KMS-11 (cell line): Measurements from ENCODE around the gene PLEKHM3.
"Not testable (repeated sequence)": the region's sequence is repeated elsewhere in the genome, so short reads cannot be mapped to it uniquely, and the experiment has no call there.

Experiments used
- H2AFZ ChIP-seq: fragments of 200-600 bp; sonication (generic); 2 replicates; pipeline ENCODE4 v1.6.1; 2016; ENCODE audit warnings: antibody characterized with exemption, mixed run types, low read depth
- H3K27ac ChIP-seq: fragments of 200-600 bp; sonication (generic); 2 replicates; pipeline ENCODE4 v1.6.1; 2016; ENCODE audit warnings: mild to moderate bottlenecking, mixed run types
- H3K27me3 ChIP-seq: fragments of 200-600 bp; sonication (generic); 2 replicates; pipeline ENCODE4 v1.6.1; 2017; ENCODE audit warnings: mild to moderate bottlenecking, low read depth, mixed run types, moderate library complexity; ENCODE audit not compliant: insufficient read depth
- H3K36me3 ChIP-seq: fragments of 200-600 bp; sonication (generic); 2 replicates; pipeline ENCODE4 v1.6.1; 2017; ENCODE audit warnings: mild to moderate bottlenecking, mixed run types; ENCODE audit not compliant: insufficient read depth
- H3K4me1 ChIP-seq: fragments of 200-600 bp; sonication (generic); 2 replicates; pipeline ENCODE4 v1.6.1; 2016; ENCODE audit warnings: mild to moderate bottlenecking, low read depth, mixed run types; ENCODE audit not compliant: poor library complexity, severe bottlenecking
- H3K4me2 ChIP-seq: fragments of 200-600 bp; sonication (generic); 2 replicates; pipeline ENCODE4 v1.7.0; 2016; ENCODE audit warnings: mild to moderate bottlenecking, mixed run types
- H3K4me3 ChIP-seq: fragments of 200-600 bp; sonication (generic); IDR thresholded peaks from 2 replicates; pipeline ENCODE4 v1.6.1; 2017; ENCODE audit warnings: low read depth, low read length, mixed read lengths; ENCODE audit not compliant: insufficient read depth
- H3K79me2 ChIP-seq: fragments of 200-600 bp; sonication (generic); 2 replicates; pipeline ENCODE4 v1.6.1; 2016; ENCODE audit warnings: low read depth, mixed run types; ENCODE audit not compliant: insufficient read depth
- H3K9ac ChIP-seq: fragments of 200-600 bp; sonication (generic); 2 replicates; pipeline ENCODE4 v1.6.1; 2016; ENCODE audit warnings: mild to moderate bottlenecking, mixed run types
- H4K20me1 ChIP-seq: fragments of 200-600 bp; sonication (generic); 2 replicates; pipeline ENCODE4 v1.6.1; 2016; ENCODE audit warnings: mild to moderate bottlenecking, mixed run types; ENCODE audit not compliant: insufficient read depth
- CTCF ChIP-seq: fragments of 200-600 bp; sonication (generic); conservative IDR thresholded peaks from 2 replicates; pipeline ENCODE4 v1.6.1; 2017; ENCODE audit warnings: low read depth, mild to moderate bottlenecking, antibody characterized with exemption, low read length, moderate library complexity, mixed read lengths

Gene PLEKHM3

DNA sequence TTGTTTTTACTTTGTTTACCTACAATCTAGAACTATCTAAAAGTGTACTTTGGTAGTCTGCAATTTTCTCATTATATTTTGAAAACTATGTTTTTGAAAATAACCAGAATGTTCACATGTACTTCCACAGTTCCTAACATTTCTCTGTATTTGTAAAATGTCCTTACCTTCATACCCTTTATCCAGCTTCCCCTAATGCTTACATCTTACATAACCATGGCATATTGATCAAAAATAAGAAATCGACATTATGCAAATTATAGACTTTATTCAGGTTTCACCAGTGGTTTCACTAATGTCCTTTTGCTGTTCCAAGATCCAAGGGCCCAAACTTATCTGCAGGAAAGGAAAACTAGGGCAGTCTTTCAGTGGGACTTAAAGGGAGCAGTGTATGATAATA lies 114.1 kb downstream of the PLEKHM3 start:
- no peaks in the 10 kb centered on the region for H3K79me2 ChIP-seq
- H3K27ac ChIP-seq, result no peak overlapping the region
- no peaks in the 10 kb centered on the region for H3K4me1 ChIP-seq

GRCh38 chr2:207906495-207906894 lies 118.8 kb downstream of the PLEKHM3 start:
- H2AFZ ChIP-seq, H3K79me2 ChIP-seq, H3K27me3 ChIP-seq, H3K9ac ChIP-seq, H3K4me1 ChIP-seq, H4K20me1 ChIP-seq, H3K36me3 ChIP-seq, H3K4me3 ChIP-seq, H3K27ac ChIP-seq, H3K4me2 ChIP-seq: not testable (repeated sequence)

More for the DNA sequence above, 114.1 kb downstream of the PLEKHM3 start:
- no peaks in the 10 kb centered on the region for H4K20me1 ChIP-seq
- no peaks in the 10 kb centered on the region for H3K36me3 ChIP-seq
- H2AFZ ChIP-seq, result no peak overlapping the region
- H3K4me2 ChIP-seq, result no peak overlapping the region
- H3K9ac ChIP-seq, result no peak overlapping the region
- TF ChIP-seq CTCF, result no peak
- H3K27me3 ChIP-seq, result no peaks in the 10 kb centered on the region
- H3K4me3 ChIP-seq, result no peak overlapping the region

DNA sequence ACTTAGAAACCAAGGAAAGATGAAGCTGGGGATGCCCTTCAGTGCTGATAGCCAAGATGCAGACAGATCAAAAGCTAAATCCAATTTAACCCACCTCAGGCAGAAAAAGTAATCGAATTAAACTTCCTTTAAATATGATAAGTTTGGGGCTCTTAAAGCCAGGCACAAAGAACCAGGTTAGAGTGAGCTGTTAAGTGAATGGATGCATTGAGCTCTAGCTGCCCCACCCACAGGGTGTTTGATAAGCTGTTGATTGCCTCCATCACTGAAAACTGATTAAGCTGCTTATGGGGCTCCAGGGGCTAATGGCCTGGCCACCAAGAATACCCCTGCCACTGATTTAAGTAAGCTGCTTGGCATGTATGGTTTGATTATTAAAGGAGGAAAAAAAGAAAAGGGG lies 119.8 kb downstream of the PLEKHM3 start:
- no peaks in the 10 kb centered on the region for H3K36me3 ChIP-seq
- H3K79me2 ChIP-seq, result no peaks in the 10 kb centered on the region
- H3K4me3 ChIP-seq, result no peak overlapping the region
- H3K4me1 ChIP-seq, result no peaks in the 10 kb centered on the region
- H3K27ac ChIP-seq, result no peak overlapping the region
- H3K27me3 ChIP-seq, result no peaks in the 10 kb centered on the region
- no peak overlapping the region for H3K9ac ChIP-seq
- H2AFZ ChIP-seq, result no peak overlapping the region
- H4K20me1 ChIP-seq, result no peaks in the 10 kb centered on the region
- no peak for TF ChIP-seq CTCF
- no peak overlapping the region for H3K4me2 ChIP-seq

- Histone ChIP-seq H4K20me1 (no peaks in the 10 kb centered on the region), H3K79me2 (no peaks in the 10 kb centered on the region), H3K27me3 (no peaks in the 10 kb centered on the region), H3K4me1 (no peaks in the 10 kb centered on the region), H3K27ac (no peak overlapping the region), H3K4me2 (no peak overlapping the region), H3K36me3 (no peaks in the 10 kb centered on the region), H3K9ac (no peak overlapping the region), H2AFZ (no peak overlapping the region), H3K4me3 (no peak overlapping the region)
- TF ChIP-seq CTCF, result no peak
Observed at GRCh38 chr2:207903236-207903635, 122.1 kb downstream of the PLEKHM3 start.

GRCh38 chr2:207902821-207903220 lies 122.5 kb downstream of the PLEKHM3 start:
- Histone ChIP-seq H3K27ac (no peak overlapping the region), H3K27me3 (no peaks in the 10 kb centered on the region), H3K4me3 (no peak overlapping the region), H4K20me1 (no peaks in the 10 kb centered on the region), H2AFZ (no peak overlapping the region), H3K79me2 (no peaks in the 10 kb centered on the region), H3K4me2 (no peak overlapping the region), H3K9ac (no peak overlapping the region), H3K4me1 (no peaks in the 10 kb centered on the region), H3K36me3 (no peaks in the 10 kb centered on the region)
- TF ChIP-seq CTCF, result no peak
